PFSK-1 (cell line): Measurements from ENCODE around the gene NFKBIZ.

Source experiments
- FOXP2 ChIP-seq: optimal IDR thresholded peaks from 2 replicates; pipeline ENCODE3; 2011; ENCODE audit warnings: borderline replicate concordance, control low read depth, inconsistent platforms; ENCODE audit not compliant: insufficient read depth; ENCODE audit errors: extremely low read length, extremely low read depth
- POLR2AphosphoS5 ChIP-seq: IDR thresholded peaks from 2 replicates; pipeline ENCODE4 v1.6.1; 2012; ENCODE audit warnings: low read depth, mild to moderate bottlenecking, control low read depth, low read length, moderate library complexity
- REST ChIP-seq, 2 experiments: IDR thresholded peaks; 2 replicates each; pipeline versions ENCODE4 v1.6.1 to v1.8.0; 2011 to 2012; ENCODE audit warnings: low read depth in 2 of 2, low read length in 2 of 2, control low read depth in 1 of 2, inconsistent platforms in 1 of 2, mild to moderate bottlenecking in 1 of 2, moderate library complexity in 1 of 2; ENCODE audit not compliant: insufficient read depth in 1 of 2
- SIN3A ChIP-seq: IDR thresholded peaks from 2 replicates; pipeline ENCODE4 v1.6.1; 2012; ENCODE audit warnings: mild to moderate bottlenecking, low read length, moderate library complexity, borderline replicate concordance; ENCODE audit not compliant: insufficient read depth
- TAF1 ChIP-seq: IDR thresholded peaks from 2 replicates; pipeline ENCODE4 v1.6.1; 2012; ENCODE audit warnings: low read length, control low read depth, borderline replicate concordance; ENCODE audit not compliant: insufficient read depth

Gene NFKBIZ

GRCh38 chr3:101861212-101861788 lies 12.0 kb downstream of the NFKBIZ start:
- TF ChIP-seq POLR2AphosphoS5 (no peak), REST (IDR thresholded peaks at IDR 0.05; ENCODE audit: insufficient read depth in 1 of 2, low read depth in 2 of 2, low read length in 2 of 2) (no peak), FOXP2 (no peak), TAF1 (no peak), SIN3A (no peak)

DNA sequence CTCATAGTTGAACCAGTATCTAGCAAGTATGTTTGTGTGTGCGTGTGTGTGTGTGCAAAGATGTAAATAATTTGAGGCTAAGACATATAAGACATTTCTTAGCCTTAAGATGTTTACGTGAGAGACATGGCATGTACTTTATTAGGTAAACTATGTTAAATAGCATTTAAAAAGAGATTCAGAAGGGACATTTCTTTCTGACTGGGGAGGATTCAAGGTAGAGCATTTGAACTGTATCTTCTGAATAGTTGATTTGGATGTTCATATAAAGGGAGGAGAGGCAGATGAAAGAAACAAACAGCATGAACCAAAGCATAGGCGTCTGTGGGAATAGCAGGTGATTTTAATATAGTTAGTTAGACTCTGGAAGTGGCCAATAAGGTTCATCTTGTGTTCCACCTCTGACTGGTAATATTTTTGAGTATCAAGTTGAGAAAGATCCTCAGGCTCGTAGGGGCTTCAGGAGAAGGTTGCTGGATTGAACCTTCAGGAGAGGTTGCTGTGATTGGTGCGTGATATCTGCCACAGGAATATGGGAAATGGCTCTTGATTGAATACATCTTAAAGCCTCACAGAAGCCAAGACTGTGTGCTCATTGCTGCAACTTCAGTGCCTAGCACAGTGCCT lies 12.6 kb downstream of the NFKBIZ start:
- TF ChIP-seq SIN3A (no peak), REST (IDR thresholded peaks at IDR 0.05; ENCODE audit: insufficient read depth in 1 of 2, low read depth in 2 of 2, low read length in 2 of 2) (no peak), FOXP2 (no peak), TAF1 (no peak), POLR2AphosphoS5 (no peak)

GRCh38 chr3:101862416-101863165 lies 13.3 kb downstream of the NFKBIZ start:
- TF ChIP-seq TAF1 (no peak), POLR2AphosphoS5 (0 out of 2 replicates have a peak, but pooled peaks have one; percentile 18)

DNA sequence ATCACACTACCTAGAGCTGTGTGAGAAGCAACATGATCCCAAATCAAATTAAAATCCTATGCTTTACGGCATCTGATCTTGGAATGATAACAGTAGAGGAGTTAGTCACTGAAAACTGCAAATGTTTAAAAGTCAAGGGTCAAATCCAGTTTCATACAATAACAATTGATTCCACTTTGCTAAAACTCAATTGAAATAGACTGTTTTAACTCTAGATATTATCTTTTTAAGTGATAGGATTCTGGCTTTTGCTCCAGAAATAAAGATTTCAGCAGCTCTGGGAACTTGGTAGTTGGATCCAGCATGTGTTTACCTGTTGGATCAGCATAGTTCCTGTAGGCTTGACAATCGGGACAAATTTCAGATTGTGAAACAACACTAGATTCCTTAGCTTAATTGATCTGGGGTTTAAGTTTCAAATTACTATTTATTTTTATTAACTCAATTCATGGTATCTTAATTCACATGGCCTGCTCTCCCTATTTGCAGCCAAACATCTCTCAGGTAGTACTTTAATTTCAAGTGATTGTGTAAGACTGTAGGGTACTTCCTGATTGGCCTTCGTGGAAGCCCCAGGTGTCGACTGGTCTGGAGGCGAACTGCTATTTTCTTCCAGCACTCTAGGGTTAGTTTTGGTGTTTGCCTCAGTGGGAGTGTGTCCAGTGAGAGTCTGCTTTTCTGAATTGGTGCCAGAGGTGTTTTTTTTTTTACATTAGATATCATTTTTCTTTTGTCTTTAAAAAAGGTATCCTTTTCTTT lies 16.6 kb downstream of the NFKBIZ start:
- no peak for TF ChIP-seq TAF1
- TF ChIP-seq POLR2AphosphoS5: no peak
- TF ChIP-seq FOXP2: no peak
- TF ChIP-seq SIN3A: no peak
- no peak for TF ChIP-seq REST (IDR thresholded peaks at IDR 0.05; ENCODE audit: insufficient read depth in 1 of 2, low read depth in 2 of 2, low read length in 2 of 2)

DNA sequence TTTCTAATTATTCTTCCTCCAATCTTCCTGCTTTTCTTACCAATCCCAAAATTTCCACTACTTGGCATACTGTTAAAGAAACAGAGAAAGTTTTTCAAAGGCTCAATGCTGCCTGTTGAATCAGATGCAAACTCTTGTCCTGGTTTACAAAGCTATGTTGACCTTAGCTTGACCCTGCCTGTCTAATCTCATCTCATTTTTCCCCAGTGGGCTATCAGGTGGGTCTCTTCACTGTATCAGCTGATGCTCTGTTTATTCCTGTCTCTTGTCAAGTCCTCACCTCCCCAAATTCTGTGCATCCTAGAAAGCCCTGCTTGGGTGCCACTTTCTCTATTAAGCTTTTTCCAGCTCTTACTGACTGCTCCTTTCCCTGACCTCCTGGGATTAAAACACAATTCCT lies 18.2 kb downstream of the NFKBIZ start:
- TF ChIP-seq REST (IDR thresholded peaks at IDR 0.05; ENCODE audit: insufficient read depth in 1 of 2, low read depth in 2 of 2, low read length in 2 of 2): no peak
